GM18870 (cell line): ENCODE data around the gene CYBA.

ENCODE experiments used
- ATAC-seq: cut with Tn5 transposase; IDR thresholded peaks from one replicate; pipeline ENCODE4 v1.9.1; 2021; ENCODE audit warnings: moderate library complexity; ENCODE audit not compliant: unreplicated experiment

Gene CYBA

GRCh38 chr16:88593910-88594309 is 56.9 kb downstream of the CYBA start:
- no peak for ATAC-seq

GRCh38 chr16:88593489-88593888 is 57.4 kb downstream of the CYBA start:
- ATAC-seq, result no peak
